ENCODE measurements around the gene DDX17.

- TF ChIP-seq, protein P1, sequence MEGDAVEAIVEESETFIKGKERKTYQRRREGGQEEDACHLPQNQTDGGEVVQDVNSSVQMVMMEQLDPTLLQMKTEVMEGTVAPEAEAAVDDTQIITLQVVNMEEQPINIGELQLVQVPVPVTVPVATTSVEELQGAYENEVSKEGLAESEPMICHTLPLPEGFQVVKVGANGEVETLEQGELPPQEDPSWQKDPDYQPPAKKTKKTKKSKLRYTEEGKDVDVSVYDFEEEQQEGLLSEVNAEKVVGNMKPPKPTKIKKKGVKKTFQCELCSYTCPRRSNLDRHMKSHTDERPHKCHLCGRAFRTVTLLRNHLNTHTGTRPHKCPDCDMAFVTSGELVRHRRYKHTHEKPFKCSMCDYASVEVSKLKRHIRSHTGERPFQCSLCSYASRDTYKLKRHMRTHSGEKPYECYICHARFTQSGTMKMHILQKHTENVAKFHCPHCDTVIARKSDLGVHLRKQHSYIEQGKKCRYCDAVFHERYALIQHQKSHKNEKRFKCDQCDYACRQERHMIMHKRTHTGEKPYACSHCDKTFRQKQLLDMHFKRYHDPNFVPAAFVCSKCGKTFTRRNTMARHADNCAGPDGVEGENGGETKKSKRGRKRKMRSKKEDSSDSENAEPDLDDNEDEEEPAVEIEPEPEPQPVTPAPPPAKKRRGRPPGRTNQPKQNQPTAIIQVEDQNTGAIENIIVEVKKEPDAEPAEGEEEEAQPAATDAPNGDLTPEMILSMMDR (IDR thresholded peaks at IDR 0.05): no peak
- TF ChIP-seq EP300 (IDR thresholded peaks at IDR 0.05): no peak
These were observed 40.2 kb downstream of the DDX17 start for GRCh38 chr22:38465673-38466490.
